IPS-18c (cell line): ENCODE measurements around the gene KCNT1.

Source experiments
- H3K4me3 ChIP-seq: 2 replicates; pipeline ENCODE4 v1.7.0; 2013; ENCODE audit warnings: low read depth, mild to moderate bottlenecking, low read length, moderate library complexity; ENCODE audit not compliant: insufficient read depth
- H3K9me3 ChIP-seq: one replicate; pipeline ENCODE4 v1.6.1; 2013; ENCODE audit warnings: mild to moderate bottlenecking, low read length, moderate library complexity; ENCODE audit not compliant: control insufficient read depth, insufficient read depth

The KCNT1 gene

DNA sequence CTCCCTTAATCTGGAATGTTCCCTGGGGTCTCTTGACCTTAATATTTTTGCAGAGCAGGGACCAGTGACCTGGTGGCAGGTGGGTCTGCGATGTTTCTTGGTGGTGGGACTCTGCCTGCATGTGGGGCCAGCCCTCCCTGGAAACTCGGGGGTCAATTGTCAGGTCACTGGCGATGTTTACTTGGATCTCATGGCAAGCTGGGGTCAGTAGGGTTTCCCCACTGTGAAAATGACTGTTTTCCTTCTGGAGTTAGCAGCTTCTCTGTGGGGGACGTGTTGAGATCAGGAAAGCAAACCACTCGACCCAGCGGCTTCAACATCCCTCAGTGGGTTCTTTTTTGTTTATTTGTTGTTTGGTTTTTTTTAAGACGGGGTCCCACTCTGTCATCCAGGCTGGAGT lies 73.9 kb downstream of the KCNT1 start:
- H3K4me3 ChIP-seq, result no peak overlapping the region
- H3K9me3 ChIP-seq, result no peaks in the 10 kb centered on the region

DNA sequence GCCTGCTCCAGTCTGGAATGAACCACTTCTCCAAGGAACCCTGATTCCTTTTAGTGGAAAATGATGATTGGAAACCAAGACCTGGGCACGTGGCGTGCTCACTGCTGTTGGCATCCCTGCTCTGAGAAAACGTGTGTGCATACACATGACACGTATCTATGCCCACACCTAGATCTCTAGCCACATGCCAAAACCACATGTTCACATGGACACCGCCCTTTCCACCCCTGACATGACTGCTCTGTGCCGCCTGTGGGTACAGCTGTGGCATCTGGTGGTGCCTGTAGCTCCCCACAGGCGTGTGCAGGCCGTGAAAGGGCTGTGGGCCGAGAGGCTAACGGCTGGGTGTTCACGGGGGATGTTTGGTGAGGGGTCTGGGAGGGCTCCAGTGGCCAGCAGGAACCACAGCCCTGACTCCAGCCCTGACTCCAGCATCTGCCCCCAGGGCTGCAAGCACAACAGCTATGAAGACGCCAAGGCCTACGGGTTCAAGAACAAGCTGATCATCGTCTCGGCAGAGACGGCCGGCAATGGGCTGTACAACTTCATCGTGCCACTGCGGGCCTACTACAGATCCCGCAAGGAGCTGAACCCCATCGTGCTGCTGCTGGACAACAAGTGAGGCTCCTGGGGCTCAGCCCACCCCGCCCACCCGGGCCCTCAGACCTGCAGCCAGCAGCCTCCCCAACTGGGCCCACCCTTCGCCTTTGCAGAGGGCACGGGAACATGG lies 75.1 kb downstream of the KCNT1 start:
- H3K9me3 ChIP-seq, result no peaks in the 10 kb centered on the region
- H3K4me3 ChIP-seq, result no peak overlapping the region

DNA sequence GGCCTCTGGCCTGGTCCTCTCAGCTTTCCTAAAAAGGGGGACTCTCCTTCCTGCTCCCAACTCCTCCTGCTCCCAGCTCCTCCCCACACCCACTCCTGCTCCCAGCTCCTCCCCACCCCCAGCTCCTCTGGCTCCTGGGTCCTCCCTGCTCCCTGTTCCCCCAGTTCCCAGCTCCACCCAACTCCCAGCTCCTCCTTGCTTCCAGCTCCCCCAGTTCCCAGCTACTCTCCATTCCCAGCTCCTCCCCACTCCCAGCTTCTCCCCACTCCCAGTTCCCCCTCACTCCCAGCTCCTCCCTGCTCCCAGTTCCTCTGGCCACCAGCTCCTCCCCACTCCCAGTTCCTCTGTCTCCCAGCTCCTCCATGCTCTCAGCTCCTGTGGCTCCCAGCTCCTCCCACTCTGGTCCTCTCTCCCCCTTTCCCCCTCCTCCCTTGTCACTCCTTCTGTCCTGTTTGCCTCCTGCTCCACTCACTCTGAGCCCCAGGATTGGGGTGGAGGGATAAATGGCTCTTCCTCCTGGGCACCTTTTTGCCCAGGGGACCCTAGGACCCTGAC lies 75.7 kb downstream of the KCNT1 start:
- Histone ChIP-seq H3K9me3 (no peaks in the 10 kb centered on the region), H3K4me3 (no peak overlapping the region)

DNA sequence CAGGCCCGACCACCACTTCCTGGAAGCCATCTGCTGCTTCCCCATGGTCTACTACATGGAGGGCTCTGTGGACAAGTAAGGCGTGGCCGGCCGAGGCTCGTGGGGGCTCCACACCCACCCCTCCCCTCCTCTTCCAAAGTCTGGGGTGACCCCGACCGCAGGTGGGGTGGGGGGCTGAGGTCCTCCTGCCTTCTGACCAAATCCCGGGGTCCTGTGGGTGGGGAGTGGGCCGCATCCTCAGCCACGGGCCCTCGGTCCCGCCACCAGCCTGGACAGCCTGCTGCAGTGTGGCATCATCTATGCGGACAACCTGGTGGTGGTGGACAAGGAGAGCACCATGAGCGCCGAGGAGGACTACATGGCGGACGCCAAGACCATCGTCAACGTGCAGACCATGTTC lies 76.4 kb downstream of the KCNT1 start:
- Histone ChIP-seq H3K4me3 (no peak overlapping the region), H3K9me3 (no peaks in the 10 kb centered on the region)

DNA sequence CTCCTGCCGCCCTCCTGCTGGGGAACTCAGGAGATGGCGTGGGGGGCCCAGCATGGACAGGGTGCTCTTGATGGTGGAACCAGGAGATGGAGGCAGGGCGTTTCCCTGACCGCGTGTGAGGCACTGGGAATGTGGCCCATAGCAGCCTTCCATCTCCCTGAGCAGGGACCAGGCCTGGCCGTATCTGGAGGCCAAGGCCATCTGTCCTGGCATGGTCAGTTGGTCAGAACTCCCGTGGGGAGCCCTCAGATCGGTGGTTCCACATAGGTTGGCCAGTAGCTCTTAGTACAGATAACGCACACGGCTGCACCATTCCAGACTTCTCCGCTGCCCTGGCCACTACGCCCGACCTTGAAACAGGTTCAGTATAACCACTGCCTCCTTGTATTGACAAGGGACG lies 77.6 kb downstream of the KCNT1 start:
- Histone ChIP-seq H3K9me3 (no peaks in the 10 kb centered on the region), H3K4me3 (no peak overlapping the region)

DNA sequence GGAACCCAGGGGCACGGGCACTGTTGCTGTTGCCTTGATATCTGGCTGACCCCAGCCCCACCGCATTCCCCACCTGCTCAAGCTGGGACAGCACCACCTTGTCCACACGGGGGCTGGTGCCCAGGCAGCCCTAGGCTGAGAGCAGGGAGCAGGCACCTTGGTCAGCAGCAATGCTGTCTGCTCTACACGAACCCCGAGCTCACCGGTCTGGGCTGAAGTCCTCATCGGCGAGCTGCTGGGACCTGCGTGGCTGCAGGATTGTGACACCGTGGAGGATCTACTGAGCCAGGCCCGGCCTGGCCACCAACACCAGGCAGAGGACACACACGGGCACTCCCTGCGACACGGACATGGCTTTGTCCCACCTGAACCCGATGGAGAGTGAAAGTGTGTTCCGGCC lies 78.1 kb downstream of the KCNT1 start:
- Histone ChIP-seq H3K9me3 (no peaks in the 10 kb centered on the region), H3K4me3 (no peak overlapping the region)

DNA sequence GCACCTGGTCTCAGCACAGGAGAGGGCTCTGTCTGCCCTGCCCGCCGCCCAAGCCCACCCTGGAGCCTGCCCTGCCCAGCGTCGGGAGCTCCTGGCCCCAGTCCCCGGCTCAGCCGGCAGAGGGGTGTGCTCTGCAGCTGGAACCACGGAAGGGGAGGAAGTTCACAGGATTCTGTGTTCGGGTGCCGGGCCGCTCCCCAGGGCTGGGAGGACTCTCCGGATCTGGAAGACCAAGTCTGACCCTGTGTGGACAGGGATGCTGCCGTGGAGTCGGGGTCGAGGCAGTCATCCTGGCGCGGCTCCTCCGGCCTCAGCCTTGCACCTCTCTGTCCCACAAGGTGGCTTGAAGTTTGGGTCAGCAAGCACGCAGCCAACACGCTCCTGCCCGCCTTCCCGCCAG lies 78.6 kb downstream of the KCNT1 start:
- H3K4me3 ChIP-seq, result no peak overlapping the region
- no peaks in the 10 kb centered on the region for H3K9me3 ChIP-seq

DNA sequence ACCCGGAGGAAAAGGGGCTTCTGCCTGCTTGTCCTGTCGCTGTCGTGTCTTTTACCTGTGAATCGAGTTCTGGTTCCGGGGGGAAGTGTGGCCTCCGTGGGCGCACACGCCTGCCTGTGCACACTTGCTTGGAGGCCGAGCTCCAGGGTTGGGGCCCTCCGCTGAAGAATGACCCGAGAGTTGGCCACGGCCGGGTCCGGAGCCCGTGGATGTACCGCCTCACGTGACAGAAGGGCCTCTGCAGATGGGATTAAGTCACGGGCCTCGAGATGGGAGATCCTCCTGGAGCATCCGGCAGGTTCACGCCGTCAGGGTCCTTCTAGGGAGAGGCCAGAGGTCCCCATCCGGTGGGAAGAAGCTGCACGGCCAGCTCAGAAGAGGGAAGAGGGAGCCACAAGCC lies 81.0 kb downstream of the KCNT1 start:
- Histone ChIP-seq H3K4me3 (no peak overlapping the region), H3K9me3 (no peaks in the 10 kb centered on the region)

DNA sequence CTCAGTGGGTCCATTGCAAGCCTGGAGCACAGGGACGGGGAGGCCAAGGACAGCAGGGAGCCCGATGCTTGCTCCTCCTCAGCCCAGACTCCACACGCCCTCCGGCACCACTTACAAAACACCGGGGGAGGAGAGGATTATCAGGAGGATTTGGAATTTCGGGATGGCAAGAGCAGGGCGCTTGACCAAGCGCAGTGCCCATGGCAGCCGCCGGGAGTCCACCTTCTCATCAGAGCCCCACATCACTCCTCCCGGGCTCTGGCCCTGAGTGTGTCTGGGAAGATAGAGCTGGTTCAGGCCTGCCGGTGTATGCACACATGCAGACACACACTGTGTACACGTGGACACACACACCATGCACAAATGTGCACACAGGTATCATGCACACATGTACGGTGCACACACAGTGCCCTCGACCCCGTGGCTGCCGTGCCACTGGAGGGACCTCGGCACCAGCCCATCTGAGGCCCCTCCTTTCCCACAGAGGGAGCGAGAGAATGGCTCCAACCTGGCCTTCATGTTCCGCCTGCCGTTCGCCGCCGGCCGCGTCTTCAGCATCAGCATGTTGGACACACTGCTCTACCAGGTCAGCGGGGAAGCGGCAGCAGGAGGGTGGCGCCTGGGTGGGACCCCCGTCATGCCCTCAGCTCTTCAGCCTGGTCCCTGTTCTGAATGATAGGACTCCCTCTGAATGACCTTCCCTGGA lies 81.7 kb downstream of the KCNT1 start:
- Histone ChIP-seq H3K9me3 (no peaks in the 10 kb centered on the region), H3K4me3 (no peak overlapping the region)

DNA sequence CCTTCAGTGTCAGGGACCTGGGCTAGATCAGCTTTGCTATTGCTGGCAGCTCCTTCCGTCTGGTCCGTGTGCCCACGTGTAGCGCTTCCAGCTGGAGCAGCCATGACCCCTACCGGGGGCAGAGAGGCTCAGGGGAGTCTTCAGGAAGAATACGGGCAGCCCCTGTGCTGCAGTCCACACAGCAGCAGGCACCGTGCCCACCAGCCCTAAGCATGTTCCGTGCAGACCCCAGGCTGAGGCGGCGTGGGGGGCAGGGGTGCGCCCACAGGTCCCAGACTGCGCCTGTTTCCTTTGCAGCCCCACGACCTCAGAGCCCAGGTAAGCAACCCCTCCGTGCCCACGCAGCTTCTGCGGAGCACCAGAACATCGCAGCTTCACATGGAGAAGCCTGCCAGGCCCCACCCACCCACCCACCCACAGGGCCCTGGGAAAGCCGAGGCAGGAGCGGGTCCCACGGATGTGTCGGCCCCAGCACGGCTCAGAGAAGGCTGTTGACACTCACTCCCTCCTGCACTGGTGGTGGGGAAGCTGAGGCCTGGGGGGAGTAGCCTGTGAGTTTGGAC lies 83.1 kb downstream of the KCNT1 start:
- Histone ChIP-seq H3K4me3 (no peak overlapping the region), H3K9me3 (no peaks in the 10 kb centered on the region)

DNA sequence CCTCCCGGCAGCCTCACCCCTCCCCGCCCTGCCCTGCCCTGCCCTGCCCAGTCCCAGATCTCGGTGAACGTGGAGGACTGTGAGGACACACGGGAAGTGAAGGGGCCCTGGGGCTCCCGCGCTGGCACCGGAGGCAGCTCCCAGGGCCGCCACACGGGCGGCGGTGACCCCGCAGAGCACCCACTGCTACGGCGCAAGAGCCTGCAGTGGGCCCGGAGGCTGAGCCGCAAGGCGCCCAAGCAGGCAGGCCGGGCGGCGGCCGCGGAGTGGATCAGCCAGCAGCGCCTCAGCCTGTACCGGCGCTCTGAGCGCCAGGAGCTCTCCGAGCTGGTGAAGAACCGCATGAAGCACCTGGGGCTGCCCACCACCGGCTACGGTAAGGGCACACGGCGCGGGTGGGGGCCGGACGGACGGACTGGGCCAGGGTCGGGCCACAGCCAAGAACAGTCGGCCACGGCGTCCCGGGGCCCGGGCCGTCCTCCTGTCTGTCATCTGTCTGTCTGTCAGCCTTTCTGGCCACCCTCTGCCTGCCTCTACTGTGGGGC lies 84.2 kb downstream of the KCNT1 start:
- no peak overlapping the region for H3K4me3 ChIP-seq
- H3K9me3 ChIP-seq, result no peaks in the 10 kb centered on the region

DNA sequence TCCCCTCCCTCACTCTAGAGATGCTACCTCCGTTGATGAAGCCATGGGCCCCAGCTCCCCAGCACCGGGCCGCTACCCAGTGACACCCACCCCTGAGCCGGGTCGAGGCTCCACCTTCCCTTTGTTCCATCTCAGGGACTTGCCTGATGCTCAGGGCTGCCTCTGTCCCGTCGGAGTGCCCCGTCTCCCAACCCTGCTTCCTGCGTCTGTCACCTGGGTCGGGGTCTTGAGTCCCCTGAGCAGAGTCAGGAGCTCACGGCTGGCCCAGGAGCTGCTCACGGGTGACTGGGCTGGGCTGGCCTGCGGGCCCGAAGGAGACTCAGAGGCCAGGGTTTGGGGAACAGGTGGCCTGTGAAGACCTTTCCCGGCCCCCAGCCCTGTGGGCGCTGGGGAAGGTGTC lies 85.3 kb downstream of the KCNT1 start:
- Histone ChIP-seq H3K4me3 (no peak overlapping the region), H3K9me3 (no peaks in the 10 kb centered on the region)

DNA sequence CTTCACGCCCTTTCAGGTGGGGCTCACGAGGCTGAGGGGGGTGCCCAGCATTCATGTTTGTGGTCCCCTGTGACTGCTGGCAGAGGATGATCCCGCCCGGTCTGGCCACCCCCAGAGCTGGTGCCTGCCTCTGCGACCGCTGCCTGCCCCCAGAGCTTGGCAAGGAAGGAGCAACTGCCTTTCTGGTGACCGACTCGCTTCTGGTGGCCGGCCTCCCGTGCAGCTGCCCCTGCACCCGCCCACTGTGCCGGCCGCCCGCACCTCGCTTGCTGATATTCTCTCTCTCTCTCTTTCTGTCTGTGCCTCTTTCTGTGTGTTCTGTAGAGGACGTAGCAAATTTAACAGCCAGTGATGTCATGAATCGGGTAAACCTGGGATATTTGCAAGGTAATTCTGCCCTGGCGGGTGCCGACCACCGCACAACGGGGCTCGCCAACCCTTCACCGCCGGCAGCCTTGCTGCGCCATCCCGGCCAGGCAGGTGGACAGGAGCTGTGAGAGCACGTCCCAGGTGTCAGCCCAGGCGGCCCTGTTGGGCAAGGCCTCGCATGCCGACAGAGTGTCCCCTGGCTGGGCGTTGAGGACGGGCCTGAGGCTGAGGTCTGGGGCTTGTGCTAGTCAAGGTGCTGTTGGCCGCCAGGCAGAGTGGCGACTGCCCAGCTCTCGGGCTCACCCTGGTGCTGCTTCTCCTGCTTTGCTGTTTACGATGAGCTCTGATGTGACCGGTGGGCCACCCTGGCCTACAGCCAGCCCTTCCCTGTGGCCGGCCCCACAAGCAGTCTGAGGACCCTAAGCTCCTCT lies 86.0 kb downstream of the KCNT1 start:
- H3K4me3 ChIP-seq, result no peak overlapping the region
- no peaks in the 10 kb centered on the region for H3K9me3 ChIP-seq

DNA sequence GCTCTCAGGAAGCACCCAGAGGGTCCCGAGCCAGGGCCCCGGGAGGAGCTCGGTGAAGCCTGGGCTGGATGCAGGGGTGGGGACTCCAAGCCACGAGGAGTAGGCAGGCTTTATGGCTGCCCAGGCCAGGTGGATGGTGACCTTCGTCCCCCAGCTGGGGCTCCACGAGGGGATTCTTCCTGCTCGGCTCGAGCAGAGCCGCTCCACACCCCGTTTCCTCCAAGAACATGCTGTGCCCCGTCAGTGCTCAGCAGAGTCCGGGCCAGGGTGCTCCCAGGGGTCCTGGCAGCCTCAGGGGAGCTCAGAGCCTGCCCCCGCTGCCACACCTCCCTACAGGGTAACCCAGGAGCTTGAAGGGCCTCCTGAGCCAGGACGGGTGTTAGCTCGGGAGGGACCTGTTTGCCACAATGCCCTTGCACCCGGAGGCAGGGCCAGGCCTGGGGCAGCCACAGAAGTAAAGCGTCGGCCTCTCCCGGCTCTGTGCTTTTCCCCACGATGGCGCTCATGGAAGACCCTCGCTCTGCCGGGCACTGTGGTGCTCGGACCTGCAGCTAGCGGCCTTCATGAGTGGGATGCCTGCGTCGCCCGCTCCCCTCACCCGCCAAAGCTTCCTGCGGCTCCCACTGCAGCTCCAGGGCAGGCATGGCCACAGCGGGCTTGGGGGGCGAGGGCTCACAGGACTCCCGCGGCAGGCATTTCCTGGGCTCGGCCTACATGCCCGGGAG lies 86.8 kb downstream of the KCNT1 start:
- no peak overlapping the region for H3K4me3 ChIP-seq

DNA sequence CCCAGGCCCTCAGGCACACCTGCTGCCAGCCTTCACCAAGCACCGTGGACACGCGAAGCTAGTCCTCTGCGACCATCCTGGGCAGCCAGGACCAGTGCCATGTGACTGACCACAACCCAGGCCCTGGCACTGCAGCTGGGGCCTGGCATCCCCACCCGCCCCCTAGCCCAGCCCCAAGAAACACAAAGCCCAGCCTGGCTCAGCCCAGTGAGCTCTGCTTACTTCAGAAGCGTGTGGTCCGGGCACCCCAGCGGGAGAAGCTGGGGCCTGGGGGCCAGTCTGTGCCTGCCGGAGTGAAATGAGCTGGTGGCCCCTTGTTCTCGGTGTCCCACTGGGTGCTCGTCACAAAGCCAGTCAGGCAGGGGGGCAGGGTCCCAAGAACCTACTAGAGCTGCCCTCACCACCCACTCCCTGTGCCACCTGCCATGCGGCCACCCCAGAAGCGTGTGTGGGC lies 87.9 kb downstream of the KCNT1 start:
- Histone ChIP-seq H3K4me3 (no peak overlapping the region), H3K9me3 (no peaks in the 10 kb centered on the region)

More for the DNA sequence above, 86.8 kb downstream of the KCNT1 start:
- H3K9me3 ChIP-seq, result no peaks in the 10 kb centered on the region

DNA sequence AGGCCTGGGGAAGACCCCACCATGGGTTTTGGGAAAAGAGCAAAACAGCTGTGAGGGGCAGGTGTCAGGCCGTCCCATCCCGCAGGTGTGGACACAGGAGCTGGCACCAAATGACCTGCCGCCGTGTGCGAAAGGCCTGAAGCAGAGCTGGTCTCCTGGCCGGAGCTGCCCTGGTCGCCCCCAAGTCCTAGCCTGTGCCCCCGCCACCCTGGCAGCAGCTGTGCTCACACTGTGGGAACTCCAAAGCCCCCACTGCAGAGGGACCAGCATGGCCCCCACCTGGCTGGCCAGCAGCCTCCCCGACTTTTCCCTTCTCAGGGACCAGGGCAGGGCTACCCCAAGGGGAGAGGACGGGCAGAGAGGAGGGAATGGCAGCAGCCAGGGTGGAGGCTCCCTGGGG lies 88.4 kb downstream of the KCNT1 start:
- Histone ChIP-seq H3K4me3 (no peak overlapping the region), H3K9me3 (no peaks in the 10 kb centered on the region)

DNA sequence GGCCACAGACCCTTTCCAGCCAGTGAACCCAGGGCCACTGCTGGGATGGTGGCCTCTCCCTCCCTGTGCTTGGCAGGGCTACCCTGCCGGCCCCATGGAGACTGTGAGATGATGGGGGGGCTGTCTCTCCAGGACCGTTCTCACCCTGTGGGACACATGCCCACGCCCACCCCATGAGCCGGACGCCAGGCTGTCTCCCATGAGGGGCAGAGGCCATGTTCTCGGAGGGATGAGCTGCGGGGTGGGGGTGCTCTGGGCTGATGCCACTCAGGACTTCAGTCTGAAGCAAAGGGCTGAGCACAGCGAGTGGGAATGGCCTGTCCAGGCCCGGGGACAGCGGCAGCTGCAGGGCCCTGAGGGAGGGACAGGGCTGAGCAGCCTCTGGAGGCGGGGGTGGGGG lies 88.9 kb downstream of the KCNT1 start:
- H3K9me3 ChIP-seq, result no peaks in the 10 kb centered on the region
- no peak overlapping the region for H3K4me3 ChIP-seq
